SU-DHL-6 (cell line): Measurements from ENCODE around the gene ADCY10.

ENCODE experiments used
- CTCF ChIP-seq: fragments of 200-600 bp; sonication (generic); IDR thresholded peaks from one replicate; pipeline ENCODE4 v1.5.1; 2017; ENCODE audit warnings: antibody characterized with exemption, mild to moderate bottlenecking, low read length, moderate library complexity; ENCODE audit not compliant: insufficient read depth, poor library complexity, severe bottlenecking
- EZH2phosphoT487 ChIP-seq: fragments of 200-600 bp; sonication (generic), shearing (Covaris generic); conservative IDR thresholded peaks from 2 replicates; pipeline ENCODE4 v1.6.1; 2018; ENCODE audit warnings: mild to moderate bottlenecking, antibody characterized with exemption, low read length, moderate library complexity, mixed read lengths

GRCh38 chr1:167905182-167905581 lies 8.8 kb downstream of the ADCY10 start:
- no peak for TF ChIP-seq CTCF
- no peak for TF ChIP-seq EZH2phosphoT487
